ENCODE results near the gene PSMB7.

- TF ChIP-seq CTCF (IDR thresholded peaks at IDR 0.05; ENCODE audit: low read depth, low read length, poor library complexity, severe bottlenecking) (no peak), EZH2phosphoT487 (IDR thresholded peaks at IDR 0.05; ENCODE audit: borderline replicate concordance, low read length) (no peak)
These were observed 48.6 kb downstream of the PSMB7 start for GRCh38 chr9:124366476-124367220.

Measured in DOHH2 (cell line).